Liver (tissue), 9 donors: ENCODE results near the gene KRT86. TPM values are rescaled to one million over a fixed set of nuclear protein-coding genes. Genes with fewer than 3 reads are reported as not detected.

Experiments used
- DNase-seq: peaks from one replicate; pipeline ENCODE4 v3.0.0-alpha.2; 2017; ENCODE audit warnings: low spot score
- H3K27ac ChIP-seq, 2 donors: one replicate each; pipeline ENCODE4 v1.7.0; 2013; ENCODE audit warnings: inconsistent platforms in 2 of 2, low read length in 2 of 2, control low read depth in 1 of 2, low read depth in 1 of 2, mild to moderate bottlenecking in 1 of 2
- H3K27me3 ChIP-seq, 4 donors: one replicate each; pipeline versions ENCODE4 v1.6.1 to v1.7.0; 2013; ENCODE audit warnings: low read length in 3 of 4, inconsistent platforms in 1 of 4, mild to moderate bottlenecking in 1 of 4, moderate library complexity in 1 of 4; ENCODE audit not compliant: control insufficient read depth in 4 of 4, insufficient read depth in 4 of 4
- H3K36me3 ChIP-seq, 4 donors: one replicate each; pipeline versions ENCODE4 v1.6.1 to v1.7.0; 2013; ENCODE audit warnings: low read length in 3 of 4, mild to moderate bottlenecking in 3 of 4, low read depth in 1 of 4, moderate library complexity in 1 of 4; ENCODE audit not compliant: control insufficient read depth in 4 of 4, insufficient read depth in 3 of 4
- H3K4me1 ChIP-seq, 4 donors: one replicate each; pipeline versions ENCODE4 v1.6.1 to v1.7.0; 2013; ENCODE audit warnings: low read length in 3 of 4, mild to moderate bottlenecking in 3 of 4, moderate library complexity in 1 of 4; ENCODE audit not compliant: control insufficient read depth in 4 of 4, insufficient read depth in 4 of 4
- H3K4me3 ChIP-seq, 3 donors: one replicate each; pipeline versions ENCODE4 v1.6.1 to v1.7.0; 2013; ENCODE audit warnings: low read length in 3 of 3, control low read depth in 1 of 3, low read depth in 1 of 3, mild to moderate bottlenecking in 1 of 3
- H3K9ac ChIP-seq, 2 donors: one replicate each; pipeline ENCODE4 v1.7.0; 2013; ENCODE audit warnings: low read length in 2 of 2, mild to moderate bottlenecking in 2 of 2, moderate library complexity in 2 of 2, control low read depth in 1 of 2, low read depth in 1 of 2
- H3K9me3 ChIP-seq, 4 donors: one replicate each; pipeline versions ENCODE4 v1.6.1 to v1.7.0; 2013; ENCODE audit warnings: low read length in 3 of 4; ENCODE audit not compliant: control insufficient read depth in 4 of 4
- ATF3 ChIP-seq: IDR thresholded peaks from 2 replicates; pipeline ENCODE4 v1.6.1; 2016; ENCODE audit warnings: antibody characterized with exemption
- EGR1 ChIP-seq, 2 donors: IDR thresholded peaks; 2 replicates each; pipeline ENCODE4 v1.6.1; 2016 to 2018; ENCODE audit warnings: antibody characterized with exemption in 2 of 2, low read depth in 2 of 2
- FOXA1 ChIP-seq: IDR thresholded peaks from 2 replicates; pipeline ENCODE4 v1.6.1; 2016; ENCODE audit warnings: antibody characterized with exemption
- FOXA2 ChIP-seq: IDR thresholded peaks from 2 replicates; pipeline ENCODE4 v1.6.1; 2016; ENCODE audit warnings: antibody characterized with exemption
- HNF4A ChIP-seq, 2 donors: conservative IDR thresholded peaks; 2 replicates each; pipeline ENCODE4 v1.6.1; 2016; ENCODE audit warnings: antibody characterized with exemption in 2 of 2, mild to moderate bottlenecking in 2 of 2
- MAX ChIP-seq: IDR thresholded peaks from 2 replicates; pipeline ENCODE4 v1.6.1; 2016; ENCODE audit warnings: antibody characterized with exemption
- RXRA ChIP-seq, 2 donors: IDR thresholded peaks; 2 replicates each; pipeline ENCODE4 v1.6.1; 2017 to 2018; ENCODE audit warnings: antibody characterized with exemption in 2 of 2, mild to moderate bottlenecking in 1 of 2
- SP1 ChIP-seq: IDR thresholded peaks from 2 replicates; pipeline ENCODE4 v1.6.1; 2018; ENCODE audit warnings: antibody characterized with exemption, mild to moderate bottlenecking
- TAF1 ChIP-seq: conservative IDR thresholded peaks from 2 replicates; pipeline ENCODE4 v1.6.1; 2016; ENCODE audit warnings: antibody characterized with exemption, mild to moderate bottlenecking
- YY1 ChIP-seq: IDR thresholded peaks from 2 replicates; pipeline ENCODE4 v1.6.1; 2016; ENCODE audit warnings: antibody characterized with exemption, mild to moderate bottlenecking
- WGBS: extraction: QIAGEN DNeasy Blood & Tissue Kit; methylation state at CpG from one replicate; pipeline ENCODE4 v1.1.7; 2013; 5-methylcytosine and 5-hydroxymethylcytosine counted together
- polyA plus RNA-seq, 2 donors: library from polyadenylated mRNA; stranded (reverse) in 1 of 2; unstranded in 1 of 2; fragments of 200-250 nt in 1 of 2; fragments of >200 nt in 1 of 2; fragmentation: Nextera tagmentation in 1 of 2; extraction: Ambion mirVana in 1 of 2; gene quantifications; one replicate each; pipeline versions ENCODE4 v1.2.1 to v1.2.3, GENCODE V29; 2013 to 2015
- total RNA-seq, 2 donors: library from RNA; depleted of rRNA; stranded (reverse); fragments of >200 nt; gene quantifications; one replicate each; pipeline ENCODE4 v1.2.3, GENCODE V29; 2014
- TF ChIP-seq, protein P1 (sequence below): IDR thresholded peaks from 2 replicates; pipeline ENCODE4 v1.6.1; 2016; ENCODE audit warnings: antibody characterized with exemption
- TF ChIP-seq, protein P2 (sequence below): fragments of 150-350 bp; IDR thresholded peaks from 2 replicates; pipeline ENCODE4 v1.5.1; 2017; ENCODE audit warnings: improper control_type of control experiment, low read depth, low read length; ENCODE audit not compliant: missing input control
- donor health status: healthy.
- donor health status: healthy.
- donor health status: healthy.
- donor health status: healthy.
- donor health status: healthy.

KRT86 gene
- total and polyA plus RNA-seq, 4 donors = 0.08 TPM; not detected in 3

GRCh38 chr12:52253391-52254179, 20.9 kb upstream of the KRT86 start:
- H3K9me3 ChIP-seq = no peaks in the 10 kb centered on the region
- no peak overlapping the region for H3K4me3 ChIP-seq
- TF ChIP-seq EGR1 (IDR thresholded peaks at IDR 0.05; ENCODE audit: low read depth in 2 of 2) (no peak), MAX (no peak), ATF3 (no peak), HNF4A (conservative IDR thresholded peaks at IDR 0.05) (no peak), SP1 (no peak), FOXA1 (no peak)
- TF ChIP-seq, protein P1, sequence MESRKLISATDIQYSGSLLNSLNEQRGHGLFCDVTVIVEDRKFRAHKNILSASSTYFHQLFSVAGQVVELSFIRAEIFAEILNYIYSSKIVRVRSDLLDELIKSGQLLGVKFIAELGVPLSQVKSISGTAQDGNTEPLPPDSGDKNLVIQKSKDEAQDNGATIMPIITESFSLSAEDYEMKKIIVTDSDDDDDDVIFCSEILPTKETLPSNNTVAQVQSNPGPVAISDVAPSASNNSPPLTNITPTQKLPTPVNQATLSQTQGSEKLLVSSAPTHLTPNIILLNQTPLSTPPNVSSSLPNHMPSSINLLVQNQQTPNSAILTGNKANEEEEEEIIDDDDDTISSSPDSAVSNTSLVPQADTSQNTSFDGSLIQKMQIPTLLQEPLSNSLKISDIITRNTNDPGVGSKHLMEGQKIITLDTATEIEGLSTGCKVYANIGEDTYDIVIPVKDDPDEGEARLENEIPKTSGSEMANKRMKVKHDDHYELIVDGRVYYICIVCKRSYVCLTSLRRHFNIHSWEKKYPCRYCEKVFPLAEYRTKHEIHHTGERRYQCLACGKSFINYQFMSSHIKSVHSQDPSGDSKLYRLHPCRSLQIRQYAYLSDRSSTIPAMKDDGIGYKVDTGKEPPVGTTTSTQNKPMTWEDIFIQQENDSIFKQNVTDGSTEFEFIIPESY = no peak
- H3K36me3 ChIP-seq = no peaks in the 10 kb centered on the region
- no peak overlapping the region for H3K27ac ChIP-seq
- peaks cover under 1 to 20% (median 6%) of the 10 kb centered on the region in 4 donors for H3K27me3 ChIP-seq
- peaks cover 0 to 4% (median 0%) of the 10 kb centered on the region in 4 donors for H3K4me1 ChIP-seq
- no peak overlapping the region for H3K9ac ChIP-seq
- WGBS = 92% methylated on average over 14 of the region's 14 CpGs
- DNase-seq = no peak

- Histone ChIP-seq H3K27ac (no peak overlapping the region), H3K9me3 (no peaks in the 10 kb centered on the region), H3K4me3 (no peak overlapping the region), H3K27me3 (peaks cover 2 to 16% (median 6%) of the 10 kb centered on the region in 4 donors), H3K4me1 (peaks cover 0 to 5% (median 0%) of the 10 kb centered on the region in 4 donors), H3K36me3 (no peaks in the 10 kb centered on the region), H3K9ac (no peak overlapping the region)
- WGBS = 88% methylated on average over 10 of the region's 10 CpGs
- no peak for TF ChIP-seq EGR1 (IDR thresholded peaks at IDR 0.05; ENCODE audit: low read depth in 2 of 2)
- TF ChIP-seq ATF3 = no peak
- TF ChIP-seq TAF1 = no peak
- TF ChIP-seq FOXA2 = no peak
- TF ChIP-seq RXRA (IDR thresholded peaks at IDR 0.05) = no peak
- DNase-seq = no peak
Measured at GRCh38 chr12:52254180-52254964, 20.1 kb upstream of the KRT86 start.

DNA sequence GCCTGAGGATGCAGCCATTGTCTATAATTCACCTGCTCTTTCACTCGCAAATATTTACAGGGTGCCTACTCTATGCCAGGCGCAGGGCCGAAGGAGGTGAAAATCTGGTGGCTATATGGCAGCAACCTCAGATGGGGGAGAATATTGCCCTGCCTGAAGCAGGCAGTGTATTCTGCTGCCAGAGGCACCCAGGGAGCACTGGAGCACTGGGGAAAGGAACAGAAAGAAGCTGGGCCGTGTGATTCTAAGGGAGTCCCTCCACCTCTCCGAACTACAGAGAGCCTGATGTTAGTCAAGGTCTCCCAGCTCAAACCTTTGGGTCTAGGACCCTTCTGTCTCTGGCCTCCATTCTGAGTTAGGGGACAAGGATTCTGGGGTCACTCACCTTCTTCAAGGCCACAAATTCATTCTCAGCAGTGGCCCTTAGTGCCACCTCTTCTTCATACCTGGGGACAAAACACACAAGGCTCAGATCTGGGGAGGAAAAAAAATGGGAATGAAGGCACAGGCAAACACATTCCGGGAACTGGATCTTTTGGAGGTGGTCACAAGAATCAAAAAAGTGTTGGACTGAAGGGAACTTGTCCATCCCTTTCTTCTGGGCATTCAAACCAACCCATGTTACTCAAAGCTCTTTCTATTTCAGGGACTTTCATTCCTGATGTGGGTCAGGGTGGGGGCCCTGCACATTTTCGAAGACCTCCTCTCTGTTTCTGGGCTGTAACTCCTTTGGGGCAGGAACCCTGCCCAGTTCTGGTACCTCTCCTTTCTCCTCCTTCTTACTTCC, 19.3 kb upstream of the KRT86 start:
- H3K4me1 ChIP-seq = peaks cover 0 to 5% (median 0%) of the 10 kb centered on the region in 4 donors
- H3K36me3 ChIP-seq = no peaks in the 10 kb centered on the region
- TF ChIP-seq ATF3 (no peak), RXRA (IDR thresholded peaks at IDR 0.05) (no peak), YY1 (no peak)
- TF ChIP-seq, protein P2, sequence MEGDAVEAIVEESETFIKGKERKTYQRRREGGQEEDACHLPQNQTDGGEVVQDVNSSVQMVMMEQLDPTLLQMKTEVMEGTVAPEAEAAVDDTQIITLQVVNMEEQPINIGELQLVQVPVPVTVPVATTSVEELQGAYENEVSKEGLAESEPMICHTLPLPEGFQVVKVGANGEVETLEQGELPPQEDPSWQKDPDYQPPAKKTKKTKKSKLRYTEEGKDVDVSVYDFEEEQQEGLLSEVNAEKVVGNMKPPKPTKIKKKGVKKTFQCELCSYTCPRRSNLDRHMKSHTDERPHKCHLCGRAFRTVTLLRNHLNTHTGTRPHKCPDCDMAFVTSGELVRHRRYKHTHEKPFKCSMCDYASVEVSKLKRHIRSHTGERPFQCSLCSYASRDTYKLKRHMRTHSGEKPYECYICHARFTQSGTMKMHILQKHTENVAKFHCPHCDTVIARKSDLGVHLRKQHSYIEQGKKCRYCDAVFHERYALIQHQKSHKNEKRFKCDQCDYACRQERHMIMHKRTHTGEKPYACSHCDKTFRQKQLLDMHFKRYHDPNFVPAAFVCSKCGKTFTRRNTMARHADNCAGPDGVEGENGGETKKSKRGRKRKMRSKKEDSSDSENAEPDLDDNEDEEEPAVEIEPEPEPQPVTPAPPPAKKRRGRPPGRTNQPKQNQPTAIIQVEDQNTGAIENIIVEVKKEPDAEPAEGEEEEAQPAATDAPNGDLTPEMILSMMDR = no peak
- peaks cover 2 to 12% (median 7%) of the 10 kb centered on the region in 4 donors for H3K27me3 ChIP-seq
- no peak overlapping the region for H3K27ac ChIP-seq
- no peak overlapping the region for H3K9ac ChIP-seq
- no peak for DNase-seq
- H3K4me3 ChIP-seq = no peak overlapping the region
- WGBS = 78% methylated on average over 7 of the region's 7 CpGs
- H3K9me3 ChIP-seq = no peaks in the 10 kb centered on the region
